Measurements from ENCODE around the gene SNPH. TPM values are rescaled to one million over a fixed set of nuclear protein-coding genes. Genes with fewer than 3 reads are reported as not detected.

Gene SNPH
- total and polyA plus RNA-seq, 4 donors: 0.04 to 0.50 (median 0.21) TPM

GRCh38 chr20:1295276-1295930 lies 29.3 kb downstream of the SNPH start:
- Histone ChIP-seq H3K27me3 (ENCODE audit: control insufficient read depth in 4 of 4, insufficient read depth in 4 of 4, low read length in 3 of 4) (no peaks in the 10 kb centered on the region), H3K4me3 (ENCODE audit: low read depth in 1 of 3, low read length in 3 of 3) (no peak overlapping the region), H3K9ac (ENCODE audit: low read depth in 1 of 2, low read length in 2 of 2) (no peak overlapping the region), H3K9me3 (ENCODE audit: control insufficient read depth in 4 of 4, low read length in 3 of 4) (no peaks in the 10 kb centered on the region), H3K27ac (ENCODE audit: low read depth in 1 of 2, low read length in 2 of 2) (no peak overlapping the region), H3K4me1 (ENCODE audit: control insufficient read depth in 4 of 4, insufficient read depth in 4 of 4, low read length in 3 of 4) (no peaks in the 10 kb centered on the region), H3K36me3 (ENCODE audit: control insufficient read depth in 4 of 4, insufficient read depth in 3 of 4, low read depth in 1 of 4, low read length in 3 of 4) (no peaks in the 10 kb centered on the region)
- DNase-seq (ENCODE audit: low spot score): no peak
- no peak for TF ChIP-seq HNF4G (IDR thresholded peaks at IDR 0.05)
- TF ChIP-seq FOXA1 (IDR thresholded peaks at IDR 0.05): no peak
- TF ChIP-seq, protein P1, sequence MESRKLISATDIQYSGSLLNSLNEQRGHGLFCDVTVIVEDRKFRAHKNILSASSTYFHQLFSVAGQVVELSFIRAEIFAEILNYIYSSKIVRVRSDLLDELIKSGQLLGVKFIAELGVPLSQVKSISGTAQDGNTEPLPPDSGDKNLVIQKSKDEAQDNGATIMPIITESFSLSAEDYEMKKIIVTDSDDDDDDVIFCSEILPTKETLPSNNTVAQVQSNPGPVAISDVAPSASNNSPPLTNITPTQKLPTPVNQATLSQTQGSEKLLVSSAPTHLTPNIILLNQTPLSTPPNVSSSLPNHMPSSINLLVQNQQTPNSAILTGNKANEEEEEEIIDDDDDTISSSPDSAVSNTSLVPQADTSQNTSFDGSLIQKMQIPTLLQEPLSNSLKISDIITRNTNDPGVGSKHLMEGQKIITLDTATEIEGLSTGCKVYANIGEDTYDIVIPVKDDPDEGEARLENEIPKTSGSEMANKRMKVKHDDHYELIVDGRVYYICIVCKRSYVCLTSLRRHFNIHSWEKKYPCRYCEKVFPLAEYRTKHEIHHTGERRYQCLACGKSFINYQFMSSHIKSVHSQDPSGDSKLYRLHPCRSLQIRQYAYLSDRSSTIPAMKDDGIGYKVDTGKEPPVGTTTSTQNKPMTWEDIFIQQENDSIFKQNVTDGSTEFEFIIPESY (IDR thresholded peaks at IDR 0.05): no peak
- no peak for TF ChIP-seq GABPA (IDR thresholded peaks at IDR 0.05 in 1 of 2, conservative IDR thresholded peaks at IDR 0.05 in 1 of 2)
- no peak for TF ChIP-seq TAF1 (conservative IDR thresholded peaks at IDR 0.05)
- no peak for TF ChIP-seq HNF4A (conservative IDR thresholded peaks at IDR 0.05)
- no peak for TF ChIP-seq JUND (IDR thresholded peaks at IDR 0.05)
- no peak for TF ChIP-seq FOXA2 (IDR thresholded peaks at IDR 0.05)
- TF ChIP-seq EGR1 (IDR thresholded peaks at IDR 0.05; ENCODE audit: low read depth in 2 of 2): no peak
- TF ChIP-seq, protein P2, sequence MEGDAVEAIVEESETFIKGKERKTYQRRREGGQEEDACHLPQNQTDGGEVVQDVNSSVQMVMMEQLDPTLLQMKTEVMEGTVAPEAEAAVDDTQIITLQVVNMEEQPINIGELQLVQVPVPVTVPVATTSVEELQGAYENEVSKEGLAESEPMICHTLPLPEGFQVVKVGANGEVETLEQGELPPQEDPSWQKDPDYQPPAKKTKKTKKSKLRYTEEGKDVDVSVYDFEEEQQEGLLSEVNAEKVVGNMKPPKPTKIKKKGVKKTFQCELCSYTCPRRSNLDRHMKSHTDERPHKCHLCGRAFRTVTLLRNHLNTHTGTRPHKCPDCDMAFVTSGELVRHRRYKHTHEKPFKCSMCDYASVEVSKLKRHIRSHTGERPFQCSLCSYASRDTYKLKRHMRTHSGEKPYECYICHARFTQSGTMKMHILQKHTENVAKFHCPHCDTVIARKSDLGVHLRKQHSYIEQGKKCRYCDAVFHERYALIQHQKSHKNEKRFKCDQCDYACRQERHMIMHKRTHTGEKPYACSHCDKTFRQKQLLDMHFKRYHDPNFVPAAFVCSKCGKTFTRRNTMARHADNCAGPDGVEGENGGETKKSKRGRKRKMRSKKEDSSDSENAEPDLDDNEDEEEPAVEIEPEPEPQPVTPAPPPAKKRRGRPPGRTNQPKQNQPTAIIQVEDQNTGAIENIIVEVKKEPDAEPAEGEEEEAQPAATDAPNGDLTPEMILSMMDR (IDR thresholded peaks at IDR 0.05; ENCODE audit: low read depth, low read length, missing input control): no peak
- TF ChIP-seq YY1 (IDR thresholded peaks at IDR 0.05): no peak
- TF ChIP-seq SP1 (IDR thresholded peaks at IDR 0.05): no peak
- WGBS: 96% methylated on average over 20 of the region's 20 CpGs

DNA sequence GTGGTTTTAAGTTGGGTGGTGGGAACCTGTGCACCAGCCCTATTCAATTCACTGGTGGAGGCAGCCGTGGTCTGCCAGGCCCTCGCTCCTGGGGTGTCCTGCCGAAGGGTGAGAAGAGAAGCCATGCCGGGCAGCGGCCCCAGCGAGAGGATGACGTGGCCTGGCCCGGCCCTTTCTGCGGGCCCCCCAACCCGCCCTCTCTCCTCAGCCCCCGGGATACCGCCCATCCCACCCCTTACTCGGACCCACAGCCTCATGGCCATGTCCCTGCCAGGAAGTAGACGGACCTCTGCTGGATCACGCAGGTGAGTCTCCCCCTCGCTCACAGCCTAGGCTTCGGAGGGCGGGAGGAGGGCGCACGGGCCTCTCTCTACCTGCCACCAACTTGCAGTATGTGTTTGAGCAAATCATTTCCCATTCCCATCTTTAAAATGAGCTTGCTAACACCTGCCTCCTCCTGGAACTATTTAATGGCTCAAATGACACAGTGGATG lies 30.1 kb downstream of the SNPH start:
- H3K4me3 ChIP-seq (ENCODE audit: low read depth in 1 of 3, low read length in 3 of 3): no peak overlapping the region
- H3K27me3 ChIP-seq (ENCODE audit: control insufficient read depth in 4 of 4, insufficient read depth in 4 of 4, low read length in 3 of 4): no peaks in the 10 kb centered on the region
- no peaks in the 10 kb centered on the region for H3K4me1 ChIP-seq (ENCODE audit: control insufficient read depth in 4 of 4, insufficient read depth in 4 of 4, low read length in 3 of 4)
- no peak for TF ChIP-seq NR2F2 (IDR thresholded peaks at IDR 0.05)
- TF ChIP-seq, protein P2 (IDR thresholded peaks at IDR 0.05; ENCODE audit: low read depth, low read length, missing input control): no peak
- no peak for TF ChIP-seq RAD21 (IDR thresholded peaks at IDR 0.05)
- no peak for TF ChIP-seq REST (IDR thresholded peaks at IDR 0.05)
- TF ChIP-seq TAF1 (conservative IDR thresholded peaks at IDR 0.05): no peak
- TF ChIP-seq YY1 (IDR thresholded peaks at IDR 0.05): no peak
- TF ChIP-seq RXRA (IDR thresholded peaks at IDR 0.05): no peak
- TF ChIP-seq, protein P1 (IDR thresholded peaks at IDR 0.05): no peak
- TF ChIP-seq JUND (IDR thresholded peaks at IDR 0.05): no peak
- no peak for TF ChIP-seq FOXA2 (IDR thresholded peaks at IDR 0.05)
- TF ChIP-seq HNF4G (IDR thresholded peaks at IDR 0.05): no peak
- TF ChIP-seq, protein P3, sequence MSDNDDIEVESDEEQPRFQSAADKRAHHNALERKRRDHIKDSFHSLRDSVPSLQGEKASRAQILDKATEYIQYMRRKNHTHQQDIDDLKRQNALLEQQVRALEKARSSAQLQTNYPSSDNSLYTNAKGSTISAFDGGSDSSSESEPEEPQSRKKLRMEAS (IDR thresholded peaks at IDR 0.05): no peak
- TF ChIP-seq GABPA (IDR thresholded peaks at IDR 0.05 in 1 of 2, conservative IDR thresholded peaks at IDR 0.05 in 1 of 2): no peak
- no peak for TF ChIP-seq EGR1 (IDR thresholded peaks at IDR 0.05; ENCODE audit: low read depth in 2 of 2)
- TF ChIP-seq SP1 (IDR thresholded peaks at IDR 0.05): no peak
- TF ChIP-seq FOXA1 (IDR thresholded peaks at IDR 0.05): no peak
- no peak for TF ChIP-seq HNF4A (conservative IDR thresholded peaks at IDR 0.05)
- H3K9ac ChIP-seq (ENCODE audit: low read depth in 1 of 2, low read length in 2 of 2): no peak overlapping the region
- no peaks in the 10 kb centered on the region for H3K9me3 ChIP-seq (ENCODE audit: control insufficient read depth in 4 of 4, low read length in 3 of 4)
- 92% methylated on average over 20 of the region's 20 CpGs for WGBS
- no peak for DNase-seq (ENCODE audit: low spot score)
- no peak overlapping the region for H3K27ac ChIP-seq (ENCODE audit: low read depth in 1 of 2, low read length in 2 of 2)
- no peaks in the 10 kb centered on the region for H3K36me3 ChIP-seq (ENCODE audit: control insufficient read depth in 4 of 4, insufficient read depth in 3 of 4, low read depth in 1 of 4, low read length in 3 of 4)

All from liver (tissue), 9 donors.